ENCODE results near the gene UTP25.

Gene UTP25

DNA sequence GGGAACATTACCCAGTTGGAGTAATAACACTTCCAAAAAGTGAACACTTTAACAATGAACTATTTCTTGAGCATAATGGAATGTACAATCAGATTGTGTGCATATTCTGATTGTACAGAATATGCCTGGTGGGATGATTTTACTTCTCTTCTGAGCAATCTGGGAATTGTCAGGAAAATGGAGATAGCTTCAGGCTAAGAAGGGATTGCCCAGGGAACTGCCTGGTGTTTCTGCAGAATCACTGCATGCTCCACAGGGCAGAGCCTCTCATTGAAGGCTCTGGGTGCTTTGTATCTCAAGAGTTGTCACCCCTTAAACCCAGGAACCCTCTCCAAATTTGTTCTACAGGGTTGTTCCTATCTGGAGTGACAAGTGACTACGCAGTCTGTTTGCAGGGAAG is 51.2 kb downstream of the UTP25 start:
- Histone ChIP-seq H3K79me2 (ENCODE audit: low read length) (no peaks in the 10 kb centered on the region), H2AFZ (ENCODE audit: low read depth, low read length) (no peak overlapping the region), H3K27me3 (ENCODE audit: low read depth, low read length) (peaks cover 68% of the 10 kb centered on the region), H3K4me1 (ENCODE audit: low read length) (no peaks in the 10 kb centered on the region), H4K20me1 (ENCODE audit: insufficient read depth, low read length) (no peaks in the 10 kb centered on the region), H3K4me3 (ENCODE audit: low read length) (no peak overlapping the region), H3K36me3 (replicated peaks; ENCODE audit: low read depth, low read length) (no peaks in the 10 kb centered on the region), H3K4me2 (ENCODE audit: low read length) (no peak overlapping the region), H3K9ac (ENCODE audit: low read length) (no peak overlapping the region), H3K9me3 (ENCODE audit: insufficient read depth, low read length) (no peaks in the 10 kb centered on the region), H3K27ac (ENCODE audit: low read length) (no peak overlapping the region)
- TF ChIP-seq EZH2phosphoT487 (IDR thresholded peaks at IDR 0.05; ENCODE audit: low read depth) = no peak
- TF ChIP-seq, protein P1, sequence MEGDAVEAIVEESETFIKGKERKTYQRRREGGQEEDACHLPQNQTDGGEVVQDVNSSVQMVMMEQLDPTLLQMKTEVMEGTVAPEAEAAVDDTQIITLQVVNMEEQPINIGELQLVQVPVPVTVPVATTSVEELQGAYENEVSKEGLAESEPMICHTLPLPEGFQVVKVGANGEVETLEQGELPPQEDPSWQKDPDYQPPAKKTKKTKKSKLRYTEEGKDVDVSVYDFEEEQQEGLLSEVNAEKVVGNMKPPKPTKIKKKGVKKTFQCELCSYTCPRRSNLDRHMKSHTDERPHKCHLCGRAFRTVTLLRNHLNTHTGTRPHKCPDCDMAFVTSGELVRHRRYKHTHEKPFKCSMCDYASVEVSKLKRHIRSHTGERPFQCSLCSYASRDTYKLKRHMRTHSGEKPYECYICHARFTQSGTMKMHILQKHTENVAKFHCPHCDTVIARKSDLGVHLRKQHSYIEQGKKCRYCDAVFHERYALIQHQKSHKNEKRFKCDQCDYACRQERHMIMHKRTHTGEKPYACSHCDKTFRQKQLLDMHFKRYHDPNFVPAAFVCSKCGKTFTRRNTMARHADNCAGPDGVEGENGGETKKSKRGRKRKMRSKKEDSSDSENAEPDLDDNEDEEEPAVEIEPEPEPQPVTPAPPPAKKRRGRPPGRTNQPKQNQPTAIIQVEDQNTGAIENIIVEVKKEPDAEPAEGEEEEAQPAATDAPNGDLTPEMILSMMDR (IDR thresholded peaks at IDR 0.05; ENCODE audit: low read depth, low read length) = no peak

DNA sequence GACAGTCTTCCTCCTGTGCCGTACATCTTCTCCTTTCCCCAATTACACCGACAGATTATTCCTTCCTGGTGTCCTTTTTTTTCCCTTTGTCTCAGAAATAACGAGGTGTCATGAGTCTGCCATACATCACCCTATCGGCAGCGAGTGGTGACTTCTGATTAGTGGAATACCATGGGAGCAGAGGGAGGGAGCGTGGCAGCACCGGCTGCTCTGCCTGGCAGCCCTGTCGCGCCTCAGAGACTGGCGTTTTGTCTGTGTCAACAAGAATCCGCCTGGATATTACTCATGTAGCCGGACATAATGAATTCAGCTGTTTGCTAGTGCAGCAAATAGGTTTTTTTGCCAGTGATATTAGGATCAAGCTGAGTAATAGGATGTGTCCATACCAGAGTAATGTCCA is 51.8 kb downstream of the UTP25 start:
- TF ChIP-seq, protein P1 (IDR thresholded peaks at IDR 0.05; ENCODE audit: low read depth, low read length) = no peak
- TF ChIP-seq EZH2phosphoT487 (IDR thresholded peaks at IDR 0.05; ENCODE audit: low read depth) = no peak
- no peak overlapping the region for H2AFZ ChIP-seq (ENCODE audit: low read depth, low read length)
- H3K27me3 ChIP-seq (ENCODE audit: low read depth, low read length) = peaks cover 68% of the 10 kb centered on the region
- H3K4me3 ChIP-seq (ENCODE audit: low read length) = no peak overlapping the region
- no peaks in the 10 kb centered on the region for H3K79me2 ChIP-seq (ENCODE audit: low read length)
- H3K4me2 ChIP-seq (ENCODE audit: low read length) = no peak overlapping the region
- H3K27ac ChIP-seq (ENCODE audit: low read length) = no peak overlapping the region
- H3K4me1 ChIP-seq (ENCODE audit: low read length) = no peaks in the 10 kb centered on the region
- H3K36me3 ChIP-seq (replicated peaks; ENCODE audit: low read depth, low read length) = no peaks in the 10 kb centered on the region
- H3K9me3 ChIP-seq (ENCODE audit: insufficient read depth, low read length) = no peaks in the 10 kb centered on the region
- no peaks in the 10 kb centered on the region for H4K20me1 ChIP-seq (ENCODE audit: insufficient read depth, low read length)
- no peak overlapping the region for H3K9ac ChIP-seq (ENCODE audit: low read length)

DNA sequence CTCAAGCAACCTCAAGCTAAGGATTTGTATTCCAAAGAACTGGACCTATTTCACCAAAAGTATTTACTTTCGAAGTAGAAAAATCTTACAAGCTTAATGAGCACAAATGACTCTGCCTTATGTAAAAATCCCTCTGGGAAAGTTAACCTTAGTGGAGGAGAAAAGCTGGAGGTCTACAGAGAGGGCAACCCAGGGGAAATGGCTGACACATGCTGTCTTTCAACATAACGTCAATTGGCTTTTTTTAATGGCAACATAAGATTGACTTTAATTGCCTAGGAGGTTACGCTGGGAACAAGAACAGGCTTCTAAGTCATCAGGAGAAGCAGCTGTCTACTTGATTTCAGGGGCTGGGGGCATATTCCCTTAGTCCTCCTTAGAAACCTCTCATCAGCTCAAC is 52.3 kb downstream of the UTP25 start:
- no peak overlapping the region for H3K9ac ChIP-seq (ENCODE audit: low read length)
- no peaks in the 10 kb centered on the region for H3K36me3 ChIP-seq (replicated peaks; ENCODE audit: low read depth, low read length)
- no peaks in the 10 kb centered on the region for H4K20me1 ChIP-seq (ENCODE audit: insufficient read depth, low read length)
- no peak overlapping the region for H3K4me3 ChIP-seq (ENCODE audit: low read length)
- TF ChIP-seq, protein P1 (IDR thresholded peaks at IDR 0.05; ENCODE audit: low read depth, low read length) = no peak
- no peak for TF ChIP-seq EZH2phosphoT487 (IDR thresholded peaks at IDR 0.05; ENCODE audit: low read depth)
- no peaks in the 10 kb centered on the region for H3K9me3 ChIP-seq (ENCODE audit: insufficient read depth, low read length)
- no peak overlapping the region for H3K4me2 ChIP-seq (ENCODE audit: low read length)
- peaks cover 65% of the 10 kb centered on the region for H3K27me3 ChIP-seq (ENCODE audit: low read depth, low read length)
- H3K79me2 ChIP-seq (ENCODE audit: low read length) = no peaks in the 10 kb centered on the region
- H2AFZ ChIP-seq (ENCODE audit: low read depth, low read length) = no peak overlapping the region
- no peak overlapping the region for H3K27ac ChIP-seq (ENCODE audit: low read length)
- H3K4me1 ChIP-seq (ENCODE audit: low read length) = no peaks in the 10 kb centered on the region

DNA sequence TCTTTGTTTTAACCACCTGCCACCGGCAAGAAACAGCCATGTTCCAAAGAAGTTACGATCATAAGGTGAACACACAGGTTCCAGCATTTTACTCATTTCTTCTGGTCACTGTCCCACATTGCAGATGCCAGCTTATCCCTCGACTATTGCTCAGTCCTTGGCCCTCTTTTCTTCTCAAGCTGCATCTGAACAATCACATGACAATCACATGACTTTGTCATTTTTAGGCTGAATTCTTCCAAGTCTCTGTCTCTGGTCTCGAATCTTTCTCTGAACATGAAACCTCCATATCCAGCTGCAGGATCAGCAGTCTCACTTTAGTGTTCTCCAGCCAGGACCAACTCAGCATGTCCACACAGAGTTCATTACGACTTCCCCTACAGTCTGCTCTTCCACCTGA is 53.8 kb downstream of the UTP25 start:
- TF ChIP-seq EZH2phosphoT487 (IDR thresholded peaks at IDR 0.05; ENCODE audit: low read depth) = no peak
- TF ChIP-seq, protein P1 (IDR thresholded peaks at IDR 0.05; ENCODE audit: low read depth, low read length) = no peak
- no peak overlapping the region for H2AFZ ChIP-seq (ENCODE audit: low read depth, low read length)
- no peaks in the 10 kb centered on the region for H3K9me3 ChIP-seq (ENCODE audit: insufficient read depth, low read length)
- no peak overlapping the region for H3K9ac ChIP-seq (ENCODE audit: low read length)
- H3K4me1 ChIP-seq (ENCODE audit: low read length) = no peaks in the 10 kb centered on the region
- no peaks in the 10 kb centered on the region for H3K36me3 ChIP-seq (replicated peaks; ENCODE audit: low read depth, low read length)
- H3K27me3 ChIP-seq (ENCODE audit: low read depth, low read length) = peaks cover 56% of the 10 kb centered on the region
- no peak overlapping the region for H3K27ac ChIP-seq (ENCODE audit: low read length)
- no peak overlapping the region for H3K4me3 ChIP-seq (ENCODE audit: low read length)
- H3K79me2 ChIP-seq (ENCODE audit: low read length) = no peaks in the 10 kb centered on the region
- H4K20me1 ChIP-seq (ENCODE audit: insufficient read depth, low read length) = no peaks in the 10 kb centered on the region
- H3K4me2 ChIP-seq (ENCODE audit: low read length) = no peak overlapping the region
